Neural progenitor cell (in vitro differentiated cells): ENCODE data around the gene BCAS3. TPM values are rescaled to one million over a fixed set of nuclear protein-coding genes. Genes with fewer than 3 reads are reported as not detected.

Source experiments
- DNase-seq: peaks from one replicate; pipeline ENCODE4 v3.0.0-alpha.2; 2016; ENCODE audit warnings: low spot score
- H2AFZ ChIP-seq: fragments of 200-600 bp; sonication (generic); replicated peaks from 2 replicates; pipeline ENCODE4 v1.6.1; 2016; ENCODE audit warnings: antibody characterized with exemption
- H3F3A ChIP-seq: fragments of 200-600 bp; sonication (generic); 2 replicates; pipeline ENCODE4 v1.6.1; 2016; ENCODE audit warnings: antibody characterized with exemption, low read depth
- H3K27ac ChIP-seq: fragments of 200-600 bp; sonication (generic); 2 replicates; pipeline ENCODE4 v1.5.1; 2016; ENCODE audit warnings: mild to moderate bottlenecking
- H3K27me3 ChIP-seq: fragments of 200-600 bp; sonication (generic); 2 replicates; pipeline ENCODE4 v1.6.1; 2016; ENCODE audit warnings: mild to moderate bottlenecking, moderate library complexity
- H3K36me3 ChIP-seq: fragments of 200-600 bp; sonication (generic); 2 replicates; pipeline ENCODE4 v1.5.1; 2016
- H3K4me1 ChIP-seq: fragments of 200-600 bp; sonication (generic); 2 replicates; pipeline ENCODE4 v1.6.1; 2016; ENCODE audit warnings: mixed run types
- H3K4me2 ChIP-seq: fragments of 200-600 bp; sonication (generic); 2 replicates; pipeline ENCODE4 v1.6.1; 2016
- H3K4me3 ChIP-seq: fragments of 200-600 bp; sonication (generic); 2 replicates; pipeline ENCODE4 v1.5.1; 2016
- H3K79me2 ChIP-seq: fragments of 200-600 bp; sonication (generic); 2 replicates; pipeline ENCODE4 v1.6.1; 2016; ENCODE audit warnings: low read depth
- H3K9ac ChIP-seq: fragments of 200-600 bp; sonication (generic); 2 replicates; pipeline ENCODE4 v1.6.1; 2016
- H3K9me3 ChIP-seq: fragments of 200-600 bp; sonication (generic); 2 replicates; pipeline ENCODE4 v1.5.1; 2016; ENCODE audit warnings: low read depth
- H4K20me1 ChIP-seq: fragments of 200-600 bp; sonication (generic); 2 replicates; pipeline ENCODE4 v1.6.1; 2016; ENCODE audit warnings: low read depth
- H3K27ac Mint-ChIP-seq: 3 replicates; pipeline ENCODE4 v1.8.0; 2021; ENCODE audit warnings: mixed read lengths
- H3K27me3 Mint-ChIP-seq: 2 replicates; pipeline ENCODE4 v1.8.0; 2022; ENCODE audit warnings: low read depth, mild to moderate bottlenecking, inconsistent platforms, moderate library complexity, mixed read lengths; ENCODE audit not compliant: insufficient read depth
- H3K36me3 Mint-ChIP-seq: 3 replicates; pipeline ENCODE4 v1.8.0; 2021; ENCODE audit warnings: mixed read lengths
- H3K4me1 Mint-ChIP-seq: 3 replicates; pipeline ENCODE4 v1.8.0; 2021; ENCODE audit warnings: mixed read lengths
- H3K4me3 Mint-ChIP-seq: 3 replicates; pipeline ENCODE4 v1.8.0; 2021; ENCODE audit warnings: mild to moderate bottlenecking, moderate library complexity, mixed read lengths
- H3K9me3 Mint-ChIP-seq: 3 replicates; pipeline ENCODE4 v1.8.0; 2020; ENCODE audit warnings: mixed read lengths
- EZH2 ChIP-seq: fragments of 200-600 bp; sonication (generic); IDR thresholded peaks from 2 replicates; pipeline ENCODE4 v1.6.1; 2017; ENCODE audit warnings: antibody characterized with exemption, mild to moderate bottlenecking, moderate library complexity
- EZH2phosphoT487 ChIP-seq: fragments of 200-600 bp; sonication (generic); IDR thresholded peaks from 2 replicates; pipeline ENCODE4 v1.6.1; 2017; ENCODE audit warnings: antibody characterized with exemption
- total RNA-seq: library from RNA; depleted of rRNA; stranded (reverse); fragments of >200 nt; gene quantifications from 2 replicates; pipeline ENCODE4 v1.2.3, GENCODE V29; 2015; ENCODE audit warnings: low replicate concordance
- TF ChIP-seq, protein P1 (sequence below): fragments of 200-600 bp; sonication (generic); IDR thresholded peaks from 2 replicates; pipeline ENCODE4 v1.5.1; 2017; ENCODE audit warnings: antibody characterized with exemption, mild to moderate bottlenecking

BCAS3 gene
- total RNA-seq, 1 donor from 2014 or later: 60.9 TPM

DNA sequence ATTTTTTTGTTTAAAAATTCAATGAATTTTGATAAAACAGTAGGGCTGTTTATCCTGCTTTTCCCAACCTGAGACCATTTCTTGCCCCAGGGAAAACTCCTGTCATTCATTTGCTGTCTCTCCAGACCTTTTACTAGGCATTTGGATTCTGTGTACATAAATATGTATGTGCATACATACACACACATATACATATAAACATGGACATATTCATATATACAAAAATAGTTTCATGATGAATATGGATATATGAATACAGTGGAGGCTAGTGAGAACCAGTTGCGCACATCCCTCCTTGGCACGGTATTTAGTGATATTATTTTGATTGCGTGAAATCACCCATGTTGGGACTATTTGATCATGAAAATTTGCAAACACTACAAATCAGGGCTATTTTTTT is 269.9 kb downstream of the BCAS3 start:
- Histone ChIP-seq H3K4me1 (no peaks in the 10 kb centered on the region), H2AFZ (no peak overlapping the region), H3K4me3 (no peak overlapping the region), H3K36me3 (no peaks in the 10 kb centered on the region), H3K9me3 (no peaks in the 10 kb centered on the region), H3K9ac (no peak overlapping the region), H3K27me3 (no peaks in the 10 kb centered on the region), H3K4me2 (no peak overlapping the region), H3F3A (no peaks in the 10 kb centered on the region), H3K27ac (no peak overlapping the region), H4K20me1 (no peaks in the 10 kb centered on the region), H3K79me2 (no peaks in the 10 kb centered on the region)
- H3K27me3 Mint-ChIP-seq: no peaks in the 10 kb centered on the region
- H3K36me3 Mint-ChIP-seq: no peaks in the 10 kb centered on the region
- no peak for TF ChIP-seq EZH2phosphoT487
- TF ChIP-seq, protein P1, sequence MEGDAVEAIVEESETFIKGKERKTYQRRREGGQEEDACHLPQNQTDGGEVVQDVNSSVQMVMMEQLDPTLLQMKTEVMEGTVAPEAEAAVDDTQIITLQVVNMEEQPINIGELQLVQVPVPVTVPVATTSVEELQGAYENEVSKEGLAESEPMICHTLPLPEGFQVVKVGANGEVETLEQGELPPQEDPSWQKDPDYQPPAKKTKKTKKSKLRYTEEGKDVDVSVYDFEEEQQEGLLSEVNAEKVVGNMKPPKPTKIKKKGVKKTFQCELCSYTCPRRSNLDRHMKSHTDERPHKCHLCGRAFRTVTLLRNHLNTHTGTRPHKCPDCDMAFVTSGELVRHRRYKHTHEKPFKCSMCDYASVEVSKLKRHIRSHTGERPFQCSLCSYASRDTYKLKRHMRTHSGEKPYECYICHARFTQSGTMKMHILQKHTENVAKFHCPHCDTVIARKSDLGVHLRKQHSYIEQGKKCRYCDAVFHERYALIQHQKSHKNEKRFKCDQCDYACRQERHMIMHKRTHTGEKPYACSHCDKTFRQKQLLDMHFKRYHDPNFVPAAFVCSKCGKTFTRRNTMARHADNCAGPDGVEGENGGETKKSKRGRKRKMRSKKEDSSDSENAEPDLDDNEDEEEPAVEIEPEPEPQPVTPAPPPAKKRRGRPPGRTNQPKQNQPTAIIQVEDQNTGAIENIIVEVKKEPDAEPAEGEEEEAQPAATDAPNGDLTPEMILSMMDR: no peak
- no peak for TF ChIP-seq EZH2
- no peak overlapping the region for H3K27ac Mint-ChIP-seq
- H3K4me1 Mint-ChIP-seq: no peaks in the 10 kb centered on the region
- DNase-seq: no peak
- no peaks in the 10 kb centered on the region for H3K9me3 Mint-ChIP-seq
- no peak overlapping the region for H3K4me3 Mint-ChIP-seq

DNA sequence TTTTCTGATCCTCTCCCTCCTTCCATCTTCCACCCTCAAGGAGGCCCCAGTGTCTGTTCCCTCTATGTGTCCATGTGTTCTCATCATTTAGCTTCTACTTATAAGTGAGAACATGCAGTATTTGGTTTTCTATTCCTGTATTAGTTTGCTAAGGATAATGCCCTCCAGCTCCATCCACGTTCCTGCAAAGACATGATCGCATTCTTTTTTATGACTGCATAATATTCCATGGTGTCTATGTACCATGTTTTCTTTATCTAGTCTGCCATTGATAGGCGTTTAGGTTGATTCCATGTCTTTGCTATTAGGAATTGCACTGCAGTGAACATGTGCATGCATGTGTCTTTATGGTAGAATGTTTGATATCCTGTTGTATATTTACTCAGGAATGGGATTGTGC is 275.1 kb downstream of the BCAS3 start:
- no peaks in the 10 kb centered on the region for H3K4me1 ChIP-seq
- H3K27ac ChIP-seq: no peak overlapping the region
- H3K27me3 ChIP-seq: no peaks in the 10 kb centered on the region
- TF ChIP-seq, protein P1: no peak
- TF ChIP-seq EZH2 (no peak), EZH2phosphoT487 (no peak)
- no peak overlapping the region for H3K4me2 ChIP-seq
- Mint-ChIP-seq H3K4me3 (no peak overlapping the region), H3K27me3 (no peaks in the 10 kb centered on the region), H3K27ac (no peak overlapping the region), H3K36me3 (no peaks in the 10 kb centered on the region), H3K9me3 (peaks cover 3% of the 10 kb centered on the region), H3K4me1 (no peaks in the 10 kb centered on the region)
- no peak overlapping the region for H3K4me3 ChIP-seq
- no peak for DNase-seq
- H3K9me3 ChIP-seq: no peaks in the 10 kb centered on the region
- no peaks in the 10 kb centered on the region for H3K36me3 ChIP-seq
- no peak overlapping the region for H2AFZ ChIP-seq
- H3K79me2 ChIP-seq: no peaks in the 10 kb centered on the region
- H4K20me1 ChIP-seq: no peaks in the 10 kb centered on the region
- H3K9ac ChIP-seq: no peak overlapping the region
- no peaks in the 10 kb centered on the region for H3F3A ChIP-seq

DNA sequence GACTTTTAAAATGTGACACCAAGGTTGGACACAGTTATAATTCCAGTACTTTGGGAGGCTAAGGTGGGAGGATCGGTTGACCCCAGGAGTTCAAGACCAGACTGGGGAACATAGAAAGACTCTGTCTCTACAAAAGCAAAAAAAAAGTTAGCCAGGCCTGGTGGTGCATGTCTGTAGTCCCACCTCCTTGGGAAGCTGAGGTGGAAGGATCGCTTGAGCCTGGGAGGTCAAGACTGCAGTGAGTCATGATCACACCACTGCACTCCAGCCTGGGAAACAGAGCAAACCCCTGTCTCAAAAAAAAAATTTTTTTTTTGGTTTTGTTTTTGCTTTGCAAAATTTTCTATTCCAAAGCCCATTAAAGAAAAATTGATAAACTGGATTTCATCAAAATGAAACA is 281.4 kb downstream of the BCAS3 start:
- H3K9me3 ChIP-seq: no peaks in the 10 kb centered on the region
- no peak for DNase-seq
- no peaks in the 10 kb centered on the region for H3K4me1 Mint-ChIP-seq
- no peak overlapping the region for H3K4me3 Mint-ChIP-seq
- H3K4me2 ChIP-seq: no peak overlapping the region
- H3K4me3 ChIP-seq: no peak overlapping the region
- no peaks in the 10 kb centered on the region for H3K36me3 ChIP-seq
- H3K9me3 Mint-ChIP-seq: peaks cover 6% of the 10 kb centered on the region
- H3K79me2 ChIP-seq: no peaks in the 10 kb centered on the region
- TF ChIP-seq EZH2phosphoT487 (no peak), EZH2 (no peak)
- peaks cover 1% of the 10 kb centered on the region for H3K36me3 Mint-ChIP-seq
- no peaks in the 10 kb centered on the region for H3K27me3 ChIP-seq
- no peaks in the 10 kb centered on the region for H4K20me1 ChIP-seq
- H3K27me3 Mint-ChIP-seq: no peaks in the 10 kb centered on the region
- no peak overlapping the region for H3K27ac Mint-ChIP-seq
- H3K4me1 ChIP-seq: no peaks in the 10 kb centered on the region
- H3K9ac ChIP-seq: no peak overlapping the region
- H3F3A ChIP-seq: no peaks in the 10 kb centered on the region
- no peak overlapping the region for H3K27ac ChIP-seq
- H2AFZ ChIP-seq: no peak overlapping the region

DNA sequence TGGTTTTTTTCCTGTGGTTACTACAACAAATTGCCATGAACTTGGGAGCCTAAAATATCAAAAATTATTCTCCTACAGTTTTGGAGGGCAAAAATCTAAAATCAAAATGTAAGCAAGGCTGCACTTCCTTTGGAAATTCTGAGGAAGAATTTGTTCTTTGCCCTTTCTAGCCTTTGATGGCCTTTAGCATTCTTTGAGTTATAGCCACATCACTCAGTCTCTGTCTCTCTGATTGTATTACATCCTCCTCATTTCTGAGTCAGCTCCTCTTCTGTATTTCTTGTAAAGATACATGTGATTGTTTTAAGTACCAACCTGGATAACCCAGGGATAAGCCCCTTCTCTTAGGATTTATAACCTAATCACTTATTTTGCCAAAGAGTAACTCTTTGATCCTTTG is 282.0 kb downstream of the BCAS3 start:
- H3K79me2 ChIP-seq: no peaks in the 10 kb centered on the region
- TF ChIP-seq EZH2 (no peak), EZH2phosphoT487 (no peak)
- TF ChIP-seq, protein P1: no peak
- no peaks in the 10 kb centered on the region for H3F3A ChIP-seq
- no peaks in the 10 kb centered on the region for H4K20me1 ChIP-seq
- H3K36me3 ChIP-seq: no peaks in the 10 kb centered on the region
- no peak overlapping the region for H2AFZ ChIP-seq
- H3K27ac ChIP-seq: no peak overlapping the region
- no peaks in the 10 kb centered on the region for H3K4me1 ChIP-seq
- Mint-ChIP-seq H3K4me3 (no peak overlapping the region), H3K36me3 (peaks cover 1% of the 10 kb centered on the region), H3K4me1 (no peaks in the 10 kb centered on the region), H3K9me3 (peaks cover 8% of the 10 kb centered on the region), H3K27me3 (no peaks in the 10 kb centered on the region), H3K27ac (no peak overlapping the region)
- H3K9ac ChIP-seq: no peak overlapping the region
- H3K4me3 ChIP-seq: no peak overlapping the region
- H3K9me3 ChIP-seq: no peaks in the 10 kb centered on the region
- H3K27me3 ChIP-seq: no peaks in the 10 kb centered on the region
- H3K4me2 ChIP-seq: no peak overlapping the region
- no peak for DNase-seq
